H1 (cell line): ENCODE measurements around the gene CPT2. TPM values are rescaled to one million over a fixed set of nuclear protein-coding genes. Genes with fewer than 3 reads are reported as not detected.

Experiments used
- CTCF ChIA-PET: fragments of 300-600 bp; sonication (Branson Sonifier 250); formaldehyde crosslinking; loops from one replicate; lab custom pipeline; 2021; ENCODE audit not compliant: partially characterized antibody; lab: Charles Lee
- POLR2A ChIA-PET: fragments of 300-600 bp; sonication (Branson Sonifier 250); formaldehyde crosslinking; loops from one replicate; lab custom pipeline; 2021; ENCODE audit warnings: inconsistent platforms; ENCODE audit not compliant: partially characterized antibody; lab: Charles Lee
- DNase-seq, 2 experiments: peaks; one replicate each; pipeline versions ENCODE4 v3.0.0 to v3.0.0-alpha.2; 2010 to 2022; ENCODE audit warnings: low spot score in 2 of 2, low read depth in 1 of 2, mixed read lengths in 1 of 2
- FAIRE-seq: peaks from 2 replicates; lab custom pipeline; 2011; peaks lifted over from hg19 to GRCh38; lab: Jason Lieb, UNC
- H2AFZ ChIP-seq: 2 replicates; pipeline ENCODE4 v1.8.1; 2012; ENCODE audit warnings: low read length, inconsistent platforms
- H2AK5ac ChIP-seq: 2 replicates; pipeline ENCODE4 v1.6.1; 2013; ENCODE audit warnings: low read depth, low read length
- H2BK120ac ChIP-seq: replicated peaks from 2 replicates; pipeline ENCODE3; 2013; ENCODE audit warnings: low read depth, low read length, inconsistent platforms
- H2BK12ac ChIP-seq: 2 replicates; pipeline ENCODE4 v1.6.1; 2013; ENCODE audit warnings: low read depth, low read length
- H2BK15ac ChIP-seq: 2 replicates; pipeline ENCODE4 v1.6.1; 2013; ENCODE audit warnings: low read length
- H2BK20ac ChIP-seq: 2 replicates; pipeline ENCODE4 v1.6.1; 2013; ENCODE audit warnings: low read length
- H2BK5ac ChIP-seq: 2 replicates; pipeline ENCODE4 v1.6.1; 2013; ENCODE audit warnings: low read depth, low read length
- H3K14ac ChIP-seq: 2 replicates; pipeline ENCODE4 v1.6.1; 2013; ENCODE audit warnings: inconsistent platforms; ENCODE audit not compliant: insufficient read length
- H3K18ac ChIP-seq: 2 replicates; pipeline ENCODE4 v1.6.1; 2013; ENCODE audit warnings: low read length; ENCODE audit errors: extremely low read depth
- H3K23ac ChIP-seq: 2 replicates; pipeline ENCODE4 v1.6.1; 2013; ENCODE audit warnings: inconsistent platforms; ENCODE audit not compliant: insufficient read length
- H3K23me2 ChIP-seq: 2 replicates; pipeline ENCODE4 v1.6.1; 2013; ENCODE audit warnings: low read depth, low read length
- H3K27ac ChIP-seq: 2 replicates; pipeline ENCODE4 v1.6.1; 2011; ENCODE audit warnings: low read depth, low read length, inconsistent platforms
- H3K27me3 ChIP-seq, 4 experiments: replicated peaks in 1 of 4; 1 replicate in 1 of 4; 2 replicates in 3 of 4; pipeline versions ENCODE4 v1.6.1 to v1.8.1; 2011 to 2013; ENCODE audit warnings: low read length in 3 of 4, mild to moderate bottlenecking in 3 of 4, inconsistent platforms in 2 of 4, mixed read lengths in 2 of 4, moderate library complexity in 1 of 4; ENCODE audit not compliant: control insufficient read depth in 3 of 4, insufficient read depth in 3 of 4; ENCODE audit errors: extremely low read depth in 1 of 4
- H3K36me3 ChIP-seq, 4 experiments: 2 replicates each; pipeline versions ENCODE4 v1.6.1 to v1.8.1; 2011 to 2013; ENCODE audit warnings: mild to moderate bottlenecking in 4 of 4, low read length in 3 of 4, moderate library complexity in 2 of 4, control low read depth in 1 of 4, inconsistent platforms in 1 of 4; ENCODE audit not compliant: insufficient read depth in 4 of 4, control insufficient read depth in 2 of 4
- H3K4ac ChIP-seq: replicated peaks from 2 replicates; pipeline ENCODE3; 2013; ENCODE audit warnings: low read length, low read depth, mixed read lengths, inconsistent platforms; ENCODE audit not compliant: insufficient read length
- H3K4me1 ChIP-seq, 4 experiments: replicated peaks in 1 of 4; 1 replicate in 1 of 4; 2 replicates in 3 of 4; pipeline versions ENCODE4 v1.6.1 to v1.8.1; 2011 to 2013; ENCODE audit warnings: low read length in 3 of 4, inconsistent platforms in 2 of 4, mixed read lengths in 1 of 4; ENCODE audit not compliant: insufficient read depth in 4 of 4, control insufficient read depth in 3 of 4
- H3K4me2 ChIP-seq, 2 experiments: 2 replicates each; pipeline versions ENCODE4 v1.6.1 to v1.8.1; 2011 to 2013; ENCODE audit warnings: low read depth in 2 of 2, low read length in 2 of 2, control low read depth in 1 of 2, inconsistent platforms in 1 of 2, mild to moderate bottlenecking in 1 of 2; ENCODE audit not compliant: insufficient read depth in 1 of 2
- H3K4me3 ChIP-seq, 4 experiments: fragments of 200-600, 300-600 bp in 1 of 4; sonication (generic), shearing (Covaris generic), sonication (Bioruptor Twin) in 1 of 4; 2 replicates each; pipeline versions ENCODE4 v1.5.1 to v1.8.1; 2011 to 2016; ENCODE audit warnings: low read length in 4 of 4, low read depth in 3 of 4, control low read depth in 2 of 4, inconsistent platforms in 2 of 4, mild to moderate bottlenecking in 2 of 4, mixed read lengths in 1 of 4, moderate library complexity in 1 of 4; ENCODE audit not compliant: insufficient read depth in 2 of 4; ENCODE audit errors: extremely low read depth in 1 of 4
- H3K56ac ChIP-seq: replicated peaks from 2 replicates; pipeline ENCODE3; 2013; ENCODE audit warnings: low read depth, mild to moderate bottlenecking, mixed read lengths, low read length, inconsistent platforms; ENCODE audit not compliant: insufficient read length
- H3K79me1 ChIP-seq: 2 replicates; pipeline ENCODE4 v1.6.1; 2013; ENCODE audit warnings: low read depth, low read length, control low read depth
- H3K79me2 ChIP-seq, 2 experiments: 2 replicates each; pipeline versions ENCODE4 v1.6.1 to v1.8.1; 2012 to 2013; ENCODE audit warnings: low read length in 2 of 2, mild to moderate bottlenecking in 2 of 2, inconsistent platforms in 1 of 2; ENCODE audit not compliant: insufficient read depth in 2 of 2, control insufficient read depth in 1 of 2
- H3K9ac ChIP-seq, 4 experiments: replicated peaks in 1 of 4; 1 replicate in 1 of 4; 2 replicates in 3 of 4; pipeline versions ENCODE4 v1.6.1 to v1.8.1; 2011 to 2013; ENCODE audit warnings: low read depth in 3 of 4, low read length in 3 of 4, control low read depth in 2 of 4, mild to moderate bottlenecking in 2 of 4, moderate library complexity in 2 of 4, inconsistent platforms in 1 of 4; ENCODE audit errors: extremely low read depth in 1 of 4
- H3K9me3 ChIP-seq, 2 experiments: 2 replicates each; pipeline versions ENCODE4 v1.6.1 to v1.8.1; 2012 to 2013; ENCODE audit warnings: mild to moderate bottlenecking in 2 of 2, moderate library complexity in 2 of 2, control low read depth in 1 of 2, inconsistent platforms in 1 of 2, low read depth in 1 of 2, low read length in 1 of 2, mixed read lengths in 1 of 2; ENCODE audit not compliant: insufficient read depth in 2 of 2
- H4K20me1 ChIP-seq, 2 experiments: replicated peaks in 1 of 2; 2 replicates each; pipeline versions ENCODE3 to v1.8.1; 2011 to 2013; ENCODE audit warnings: inconsistent platforms in 2 of 2, low read length in 2 of 2, mild to moderate bottlenecking in 1 of 2; ENCODE audit not compliant: insufficient read depth in 2 of 2, control insufficient read depth in 1 of 2
- H4K5ac ChIP-seq: 2 replicates; pipeline ENCODE4 v1.6.1; 2013; ENCODE audit warnings: low read length, low read depth, mixed read lengths, inconsistent platforms; ENCODE audit not compliant: insufficient read length
- H4K8ac ChIP-seq: 2 replicates; pipeline ENCODE4 v1.8.0; 2013; ENCODE audit warnings: mild to moderate bottlenecking, moderate library complexity, low read length, inconsistent platforms; ENCODE audit not compliant: insufficient read depth; ENCODE audit errors: extremely low read depth
- H4K91ac ChIP-seq: replicated peaks from 2 replicates; pipeline ENCODE3; 2013; ENCODE audit warnings: low read length, mixed read lengths, inconsistent platforms; ENCODE audit not compliant: insufficient read length
- ASH2L ChIP-seq: fragments of 200-600, 300-600 bp; sonication (generic); IDR thresholded peaks from one replicate; pipeline ENCODE4 v1.7.1; 2017; ENCODE audit warnings: low read length
- BACH1 ChIP-seq: IDR thresholded peaks from 2 replicates; pipeline ENCODE4 v1.6.1; 2012; ENCODE audit warnings: low read length, improper control_type of control experiment
- CEBPB ChIP-seq: IDR thresholded peaks from 2 replicates; pipeline ENCODE4 v1.6.1; 2012; ENCODE audit warnings: low read depth, low read length
- FOSL1 ChIP-seq: IDR thresholded peaks from 2 replicates; pipeline ENCODE4 v1.6.1; 2011; ENCODE audit warnings: mild to moderate bottlenecking, low read depth, low read length, moderate library complexity; ENCODE audit not compliant: insufficient read depth
- MAFK ChIP-seq: IDR thresholded peaks from 2 replicates; pipeline ENCODE4 v1.6.1; 2012; ENCODE audit warnings: low read depth, mild to moderate bottlenecking, improper control_type of control experiment, low read length
- TAF1 ChIP-seq: IDR thresholded peaks from 2 replicates; pipeline ENCODE4 v1.6.1; 2011; ENCODE audit warnings: mild to moderate bottlenecking, low read depth, low read length
- WGBS, 2 experiments: shearing (Covaris generic) in 1 of 2; methylation state at CpG; one replicate each; pipeline versions ENCODE4 v1.1.6 to v1.1.7; 2013 to 2015; ENCODE audit warnings: low lambda C conversion rate in 2 of 2, mixed read lengths in 2 of 2, inconsistent platforms in 1 of 2, low coverage in 1 of 2, missing lambda C conversion rate in 1 of 2; ENCODE audit not compliant: insufficient replicate concordance in 2 of 2, insufficient coverage in 1 of 2, insufficient read length in 1 of 2; ENCODE audit errors: extremely low coverage in 1 of 2, missing lambda C conversion rate in 1 of 2; 5-methylcytosine and 5-hydroxymethylcytosine counted together
- polyA plus RNA-seq, 7 experiments: library from polyadenylated mRNA; depleted of rRNA in 3 of 7; stranded (reverse) in 5 of 7; unstranded in 2 of 7; fragments of >200 nt in 5 of 7; fragments of 200-250 nt in 2 of 7; gene quantifications; 1 replicate in 5 of 7; 2 replicates in 1 of 7; 4 replicates in 1 of 7; pipeline versions ENCODE4 v1.2.1 to v1.2.3, GENCODE V29; 2011 to 2013; ENCODE audit warnings: missing spikeins in 2 of 7, mixed read lengths in 2 of 7
- total RNA-seq: library from RNA; stranded (reverse); fragmentation: NEBNext Ultra II Directional; extraction: Animal tissue kit (Norgen Biotek cat#: 25700); gene quantifications from 2 replicates; pipeline ENCODE4 v1.2.1, GENCODE V29; 2021

Gene CPT2
- total and polyA plus RNA-seq, 2 of the 8 experiments (the other 6 are each of a cell fraction or from before 2014, with no cell fraction given) = 23.9 to 25.5 TPM

DNA sequence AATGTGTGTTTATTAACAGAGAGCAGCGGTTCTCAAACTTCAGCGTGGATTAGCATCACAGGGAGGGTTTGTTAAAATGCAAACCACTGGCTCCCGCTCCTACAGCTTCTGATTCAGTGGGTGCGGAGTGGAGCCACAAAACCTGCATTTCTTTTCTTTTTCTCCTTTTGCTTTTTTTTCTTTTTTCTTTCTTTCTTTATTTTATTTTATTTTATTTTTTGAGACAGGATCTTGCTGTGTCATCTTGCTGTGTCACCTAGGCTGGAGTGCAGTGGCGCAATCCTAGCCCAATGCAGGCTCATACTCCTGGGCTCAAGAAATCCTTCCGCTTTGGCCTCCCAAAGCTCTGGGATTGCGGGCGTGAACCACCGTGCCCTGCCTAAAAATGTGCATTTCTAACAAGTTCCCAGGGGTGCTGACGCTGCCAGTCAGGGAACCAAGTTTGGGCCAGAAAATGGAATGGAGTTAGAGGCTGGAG is 33.3 kb upstream of the CPT2 start:
- Histone ChIP-seq H3K14ac (no peak overlapping the region), H3K9me3 (no peaks in the 10 kb centered on the region), H4K8ac (no peak overlapping the region), H3K79me1 (no peaks in the 10 kb centered on the region), H3K23ac (no peak overlapping the region), H2AFZ (peak overlapping the region; percentile 47; the same call in 1 of the 2 replicates), H2AK5ac (no peak overlapping the region), H3K56ac (no peak overlapping the region), H2BK15ac (no peak overlapping the region), H3K36me3 (no peaks in the 10 kb centered on the region), H3K27ac (no peak overlapping the region), H4K20me1 (no peaks in the 10 kb centered on the region), H3K4me2 (peak overlapping the region; percentile 10 to 28; a peak in 2 of 4 replicates), H3K18ac (no peak overlapping the region), H4K5ac (no peak overlapping the region), H3K4me1 (peaks cover 0 to 12% (median 6%) of the 10 kb centered on the region in 4 experiments; a peak in 3 of 7 replicates), H2BK120ac (no peak overlapping the region), H3K4ac (no peak overlapping the region), H2BK12ac (no peak overlapping the region), H3K4me3 (no peak overlapping the region), H3K79me2 (no peaks in the 10 kb centered on the region), H2BK5ac (no peak overlapping the region), H2BK20ac (peak overlapping the region; percentile 75; the same call in 1 of the 2 replicates), H3K23me2 (no peaks in the 10 kb centered on the region), H3K27me3 (no peaks in the 10 kb centered on the region), H4K91ac (no peak overlapping the region), H3K9ac (no peak overlapping the region)
- ChIA-PET CTCF (interaction anchor here (0.5 to 2.9 kb wide), 9 partner anchors 10 to 1324 kb away, joined by 3 to 14 read pairs (median 3); no protein-coding TSS in a partner anchor), POLR2A (interaction anchor here (0.6 kb wide), 1 partner anchor 245 kb away, joined by 3 read pairs; no protein-coding TSS in a partner anchor)
- 28% methylated on average over 10 of the region's 10 CpGs; no CpG with 5 or more reads in 1 of the 2 experiments for WGBS, 2 experiments
- DNase-seq (no peak), FAIRE-seq (no peak)
- TF ChIP-seq FOSL1 = no peak
- no peak for TF ChIP-seq ASH2L
- TF ChIP-seq TAF1 = no peak
- peak; percentile 64; the same call in 1 of the 2 replicates for TF ChIP-seq MAFK
- peak; percentile 86 for TF ChIP-seq CEBPB
- TF ChIP-seq BACH1 = peak; percentile 94
